WTC11 (cell line): ENCODE measurements around the gene ZDHHC8. TPM values are rescaled to one million over a fixed set of nuclear protein-coding genes. Genes with fewer than 3 reads are reported as not detected.

Experiments used
- ATAC-seq: fragments of 200-7000 bp; cut with Tn5 transposase; 2 replicates; pipeline ENCODE4 v1.10.0; 2021; ENCODE audit warnings: mild to moderate bottlenecking, moderate library complexity
- CTCF ChIA-PET: fragments of 300-600 bp; sonication (Branson Sonifier 250); formaldehyde crosslinking; loops from one replicate; lab custom pipeline; 2021; ENCODE audit warnings: antibody characterized with exemption; lab: Charles Lee
- POLR2A ChIA-PET: fragments of 350-600 bp; sonication (Branson Sonifier 250); formaldehyde crosslinking; loops from one replicate; lab custom pipeline; 2021; ENCODE audit warnings: antibody characterized with exemption; lab: Charles Lee
- DNase-seq: peaks from one replicate; pipeline ENCODE4 v3.0.0; 2021; ENCODE audit warnings: low spot score
- H3K27ac Mint-ChIP-seq: 2 replicates; pipeline ENCODE4 v1.8.0; 2021; ENCODE audit warnings: mixed read lengths
- H3K27me3 Mint-ChIP-seq: 2 replicates; pipeline ENCODE4 v1.8.0; 2021; ENCODE audit warnings: low read depth, mild to moderate bottlenecking, moderate library complexity, mixed read lengths
- H3K36me3 Mint-ChIP-seq: 2 replicates; pipeline ENCODE4 v1.8.0; 2021; ENCODE audit warnings: mixed read lengths
- H3K4me1 Mint-ChIP-seq: 2 replicates; pipeline ENCODE4 v1.8.0; 2022; ENCODE audit warnings: mixed read lengths
- H3K4me3 Mint-ChIP-seq: 2 replicates; pipeline ENCODE4 v1.8.0; 2021; ENCODE audit warnings: mild to moderate bottlenecking, moderate library complexity, mixed read lengths
- H3K9me3 Mint-ChIP-seq: 2 replicates; pipeline ENCODE4 v1.8.0; 2021; ENCODE audit warnings: mixed read lengths
- ATF1 ChIP-seq: sonication (generic); formaldehyde crosslinking; IDR thresholded peaks from 2 replicates; pipeline ENCODE4 v1.8.1; 2023; ENCODE audit warnings: mild to moderate bottlenecking, moderate library complexity, missing genetic modification reagents
- E2F1 ChIP-seq: sonication (generic); formaldehyde crosslinking; IDR thresholded peaks from 2 replicates; pipeline ENCODE4 v1.8.0; 2022; ENCODE audit warnings: mild to moderate bottlenecking, missing genetic modification reagents
- E2F5 ChIP-seq: sonication (generic); formaldehyde crosslinking; IDR thresholded peaks from 2 replicates; pipeline ENCODE4 v1.8.1; 2022; ENCODE audit warnings: mild to moderate bottlenecking, moderate library complexity, missing genetic modification reagents
- EMX1 ChIP-seq: fragments of 250-450 bp; sonication (Bioruptor Pico); IDR thresholded peaks from 2 replicates; pipeline ENCODE4 v1.8.0; 2021; ENCODE audit warnings: mild to moderate bottlenecking
- FOXJ3 ChIP-seq: sonication (generic); formaldehyde crosslinking; IDR thresholded peaks from 2 replicates; pipeline ENCODE4 v1.9.0; 2021; ENCODE audit warnings: missing genetic modification reagents, mild to moderate bottlenecking, borderline replicate concordance
- FOXK1 ChIP-seq: sonication (generic); formaldehyde crosslinking; IDR thresholded peaks from 2 replicates; pipeline ENCODE4 v1.8.0; 2022; ENCODE audit warnings: mild to moderate bottlenecking, moderate library complexity, missing genetic modification reagents
- KAT7 ChIP-seq: sonication (generic); formaldehyde crosslinking; IDR thresholded peaks from 2 replicates; pipeline ENCODE4 v1.8.1; 2023; ENCODE audit warnings: missing genetic modification reagents, mild to moderate bottlenecking, borderline replicate concordance
- MXD4 ChIP-seq: fragments of 250-450 bp; sonication (Bioruptor Pico); IDR thresholded peaks from 2 replicates; pipeline ENCODE4 v1.8.0; 2021; ENCODE audit warnings: mild to moderate bottlenecking, moderate library complexity, borderline replicate concordance
- NFYB ChIP-seq: sonication (generic); formaldehyde crosslinking; conservative IDR thresholded peaks from 2 replicates; pipeline ENCODE4 v1.8.0; 2022; ENCODE audit warnings: low read depth, missing genetic modification reagents
- NR1H2 ChIP-seq: sonication (generic); formaldehyde crosslinking; IDR thresholded peaks from 2 replicates; pipeline ENCODE4 v1.9.0; 2021; ENCODE audit warnings: mild to moderate bottlenecking, moderate library complexity, missing genetic modification reagents
- OVOL2 ChIP-seq: fragments of 250-450 bp; sonication (Bioruptor Pico); IDR thresholded peaks from 2 replicates; pipeline ENCODE4 v1.9.0; 2021; ENCODE audit warnings: mild to moderate bottlenecking, borderline replicate concordance
- PRRX2 ChIP-seq: fragments of 250-450 bp; sonication (Bioruptor Pico); IDR thresholded peaks from 2 replicates; pipeline ENCODE4 v1.8.0; 2021; ENCODE audit warnings: mild to moderate bottlenecking
- RORB ChIP-seq: fragments of 250-450 bp; sonication (Bioruptor Pico); IDR thresholded peaks from 2 replicates; pipeline ENCODE4 v1.9.0; 2021; ENCODE audit warnings: mild to moderate bottlenecking
- SP1 ChIP-seq: sonication (generic); formaldehyde crosslinking; conservative IDR thresholded peaks from 2 replicates; pipeline ENCODE4 v1.8.1; 2022; ENCODE audit warnings: missing genetic modification reagents
- TCF7 ChIP-seq: sonication (generic); formaldehyde crosslinking; IDR thresholded peaks from 2 replicates; pipeline ENCODE4 v1.8.0; 2022; ENCODE audit warnings: mild to moderate bottlenecking, low read depth, missing genetic modification reagents, moderate library complexity
- USF1 ChIP-seq: sonication (generic); formaldehyde crosslinking; IDR thresholded peaks from 2 replicates; pipeline ENCODE4 v1.8.0; 2022; ENCODE audit warnings: mild to moderate bottlenecking, missing genetic modification reagents
- ZNF138 ChIP-seq: sonication (generic); formaldehyde crosslinking; conservative IDR thresholded peaks from 2 replicates; pipeline ENCODE4 v1.8.1; 2022; ENCODE audit warnings: mild to moderate bottlenecking, moderate library complexity, missing genetic modification reagents
- ZNF232 ChIP-seq: sonication (generic); formaldehyde crosslinking; IDR thresholded peaks from 2 replicates; pipeline ENCODE4 v1.8.0; 2022; ENCODE audit warnings: mild to moderate bottlenecking, missing genetic modification reagents
- ZNF416 ChIP-seq: fragments of 250-450 bp; sonication (Bioruptor Pico); IDR thresholded peaks from 2 replicates; pipeline ENCODE4 v1.9.0; 2021; ENCODE audit warnings: mild to moderate bottlenecking, inconsistent platforms
- ZNF512 ChIP-seq: sonication (generic); formaldehyde crosslinking; IDR thresholded peaks from 2 replicates; pipeline ENCODE4 v1.8.1; 2022; ENCODE audit warnings: missing genetic modification reagents, borderline replicate concordance
- total RNA-seq: library from RNA; stranded (reverse); gene quantifications from 3 replicates; pipeline ENCODE4 v1.2.3, GENCODE V29; 2021
- TF ChIP-seq, protein P1 (sequence below): sonication (generic); formaldehyde crosslinking; IDR thresholded peaks from 2 replicates; pipeline ENCODE4 v1.8.0; 2023; ENCODE audit warnings: mild to moderate bottlenecking, missing genetic modification reagents
- TF ChIP-seq, protein P2 (sequence below): sonication (generic); formaldehyde crosslinking; conservative IDR thresholded peaks from 2 replicates; pipeline ENCODE4 v1.8.1; 2022; ENCODE audit warnings: mild to moderate bottlenecking, missing genetic modification reagents
- TF ChIP-seq, protein P3 (sequence below): sonication (generic); formaldehyde crosslinking; IDR thresholded peaks from 2 replicates; pipeline ENCODE4 v1.8.1; 2023; ENCODE audit warnings: mild to moderate bottlenecking, missing genetic modification reagents, moderate library complexity

ZDHHC8 gene
- total RNA-seq, 1 experiment from 2014 or later = 79.7 TPM

DNA sequence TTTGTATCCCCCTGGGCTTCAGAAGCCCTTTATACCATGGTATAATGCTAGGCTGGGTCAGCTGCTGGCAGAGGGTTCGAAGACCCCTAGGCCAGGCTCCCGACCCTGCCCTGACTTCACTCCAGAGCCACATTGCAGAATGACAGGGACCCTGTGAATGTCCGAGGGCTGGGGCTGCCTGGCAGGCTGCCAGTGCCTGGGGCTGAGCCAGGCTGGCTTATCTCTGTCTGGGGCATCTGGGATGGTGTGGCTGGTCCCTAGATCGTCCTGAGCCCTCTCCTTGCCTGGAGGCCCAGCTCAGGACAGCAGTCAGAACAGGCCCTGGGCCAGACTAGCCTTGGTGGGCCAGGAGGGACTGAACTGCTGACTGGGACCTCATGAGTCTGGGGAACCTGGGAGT, 3.7 kb downstream of the ZDHHC8 start (continued):
- TF ChIP-seq ATF1 = no peak
- no peak for TF ChIP-seq E2F1 (CRISPR knock-in tag)
- TF ChIP-seq ZNF512 (CRISPR knock-in tag) = no peak
- TF ChIP-seq PRRX2 (CRISPR knock-in tag) = no peak
- no peak for TF ChIP-seq NR1H2 (CRISPR knock-in tag)
- TF ChIP-seq TCF7 = no peak
- TF ChIP-seq, all 79 proteins: peak for 0

- TF ChIP-seq MXD4 (CRISPR knock-in tag) (no peak), NFYB (CRISPR knock-in tag) (no peak)
- TF ChIP-seq, all 79 proteins: peak for 0
- no peak for DNase-seq
- no peak for ATAC-seq
- CTCF ChIA-PET = interaction anchor here (2.8 kb wide), 1 partner anchor 103 kb away, joined by 10 read pairs; no protein-coding TSS in a partner anchor
- Mint-ChIP-seq H3K4me3 (no peak overlapping the region), H3K4me1 (0 out of 2 replicates have a peak, but pooled peaks cover 6% of the 10 kb centered on the region), H3K36me3 (no peaks in the 10 kb centered on the region), H3K27ac (peak overlapping the region; percentile 86), H3K27me3 (no peaks in the 10 kb centered on the region), H3K9me3 (no peaks in the 10 kb centered on the region)
- POLR2A ChIA-PET = no interaction called here
Measured at GRCh38 chr22:20135806-20136602, 4.4 kb downstream of the ZDHHC8 start.

GRCh38 chr22:20136603-20136873, 4.9 kb downstream of the ZDHHC8 start:
- peak overlapping the region; percentile 86; the same call in 1 of the 2 replicates for H3K27ac Mint-ChIP-seq
- H3K9me3 Mint-ChIP-seq = no peaks in the 10 kb centered on the region
- CTCF ChIA-PET = interaction anchor here (1.0 to 2.8 kb wide), 2 partner anchors 18 to 102 kb away, joined by 3 to 10 read pairs; no protein-coding TSS in a partner anchor
- no peaks in the 10 kb centered on the region for H3K36me3 Mint-ChIP-seq
- no peaks in the 10 kb centered on the region for H3K27me3 Mint-ChIP-seq
- 0 out of 2 replicates have a peak, but pooled peaks cover 6% of the 10 kb centered on the region for H3K4me1 Mint-ChIP-seq
- TF ChIP-seq ZNF416 (CRISPR knock-in tag) (no peak), RORB (CRISPR knock-in tag) (no peak), MXD4 (CRISPR knock-in tag) (no peak), E2F5 (CRISPR knock-in tag) (no peak), OVOL2 (CRISPR knock-in tag) (no peak), USF1 (no peak), ZNF138 (CRISPR knock-in tag) (no peak), NFYB (CRISPR knock-in tag) (no peak), SP1 (CRISPR knock-in tag) (no peak), KAT7 (CRISPR knock-in tag) (no peak), EMX1 (CRISPR knock-in tag) (no peak), FOXJ3 (no peak), ZNF232 (no peak), FOXK1 (CRISPR knock-in tag) (no peak)
- TF ChIP-seq, protein P1, sequence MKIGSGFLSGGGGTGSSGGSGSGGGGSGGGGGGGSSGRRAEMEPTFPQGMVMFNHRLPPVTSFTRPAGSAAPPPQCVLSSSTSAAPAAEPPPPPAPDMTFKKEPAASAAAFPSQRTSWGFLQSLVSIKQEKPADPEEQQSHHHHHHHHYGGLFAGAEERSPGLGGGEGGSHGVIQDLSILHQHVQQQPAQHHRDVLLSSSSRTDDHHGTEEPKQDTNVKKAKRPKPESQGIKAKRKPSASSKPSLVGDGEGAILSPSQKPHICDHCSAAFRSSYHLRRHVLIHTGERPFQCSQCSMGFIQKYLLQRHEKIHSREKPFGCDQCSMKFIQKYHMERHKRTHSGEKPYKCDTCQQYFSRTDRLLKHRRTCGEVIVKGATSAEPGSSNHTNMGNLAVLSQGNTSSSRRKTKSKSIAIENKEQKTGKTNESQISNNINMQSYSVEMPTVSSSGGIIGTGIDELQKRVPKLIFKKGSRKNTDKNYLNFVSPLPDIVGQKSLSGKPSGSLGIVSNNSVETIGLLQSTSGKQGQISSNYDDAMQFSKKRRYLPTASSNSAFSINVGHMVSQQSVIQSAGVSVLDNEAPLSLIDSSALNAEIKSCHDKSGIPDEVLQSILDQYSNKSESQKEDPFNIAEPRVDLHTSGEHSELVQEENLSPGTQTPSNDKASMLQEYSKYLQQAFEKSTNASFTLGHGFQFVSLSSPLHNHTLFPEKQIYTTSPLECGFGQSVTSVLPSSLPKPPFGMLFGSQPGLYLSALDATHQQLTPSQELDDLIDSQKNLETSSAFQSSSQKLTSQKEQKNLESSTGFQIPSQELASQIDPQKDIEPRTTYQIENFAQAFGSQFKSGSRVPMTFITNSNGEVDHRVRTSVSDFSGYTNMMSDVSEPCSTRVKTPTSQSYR = no peak
- TF ChIP-seq, protein P2, sequence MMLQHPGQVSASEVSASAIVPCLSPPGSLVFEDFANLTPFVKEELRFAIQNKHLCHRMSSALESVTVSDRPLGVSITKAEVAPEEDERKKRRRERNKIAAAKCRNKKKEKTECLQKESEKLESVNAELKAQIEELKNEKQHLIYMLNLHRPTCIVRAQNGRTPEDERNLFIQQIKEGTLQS = no peak
- TF ChIP-seq, protein P3, sequence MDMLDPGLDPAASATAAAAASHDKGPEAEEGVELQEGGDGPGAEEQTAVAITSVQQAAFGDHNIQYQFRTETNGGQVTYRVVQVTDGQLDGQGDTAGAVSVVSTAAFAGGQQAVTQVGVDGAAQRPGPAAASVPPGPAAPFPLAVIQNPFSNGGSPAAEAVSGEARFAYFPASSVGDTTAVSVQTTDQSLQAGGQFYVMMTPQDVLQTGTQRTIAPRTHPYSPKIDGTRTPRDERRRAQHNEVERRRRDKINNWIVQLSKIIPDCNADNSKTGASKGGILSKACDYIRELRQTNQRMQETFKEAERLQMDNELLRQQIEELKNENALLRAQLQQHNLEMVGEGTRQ = no peak
- TF ChIP-seq, all 79 proteins: peak for 0
- no peak overlapping the region for H3K4me3 Mint-ChIP-seq
- POLR2A ChIA-PET = no interaction called here
- no peak for DNase-seq
- no peak for ATAC-seq
